ENCODE data around the gene ZBED4.

ZBED4 gene

GRCh38 chr22:49877642-49878041 lies 24.0 kb downstream of the ZBED4 start:
- Histone ChIP-seq H3K9me3 (ENCODE audit: control insufficient read depth, low read length) (no peaks in the 10 kb centered on the region), H3K4me1 (no peaks in the 10 kb centered on the region), H3K36me3 (ENCODE audit: control insufficient read depth, insufficient read depth, low read length) (no peaks in the 10 kb centered on the region), H3K4me3 (ENCODE audit: low read depth, low read length) (no peak overlapping the region), H3K9ac (no peak overlapping the region), H3K4me2 (ENCODE audit: low read length) (no peak overlapping the region), H3K27ac (no peak overlapping the region), H3K79me2 (no peaks in the 10 kb centered on the region), H3K27me3 (ENCODE audit: control insufficient read depth, insufficient read depth, low read length) (no peaks in the 10 kb centered on the region), H2AFZ (no peak overlapping the region)
- no peak for TF ChIP-seq CTCF (IDR thresholded peaks at IDR 0.05)

GRCh38 chr22:49878206-49878605 lies 24.6 kb downstream of the ZBED4 start:
- Histone ChIP-seq H3K4me2 (ENCODE audit: low read length) (no peak overlapping the region), H3K36me3 (ENCODE audit: control insufficient read depth, insufficient read depth, low read length) (no peaks in the 10 kb centered on the region), H3K9ac (no peak overlapping the region), H3K9me3 (ENCODE audit: control insufficient read depth, low read length) (no peaks in the 10 kb centered on the region), H2AFZ (no peak overlapping the region), H3K4me3 (ENCODE audit: low read depth, low read length) (no peak overlapping the region), H3K79me2 (no peaks in the 10 kb centered on the region), H3K27me3 (ENCODE audit: control insufficient read depth, insufficient read depth, low read length) (no peaks in the 10 kb centered on the region), H3K4me1 (no peaks in the 10 kb centered on the region), H3K27ac (no peak overlapping the region)
- TF ChIP-seq CTCF (IDR thresholded peaks at IDR 0.05): no peak

DNA sequence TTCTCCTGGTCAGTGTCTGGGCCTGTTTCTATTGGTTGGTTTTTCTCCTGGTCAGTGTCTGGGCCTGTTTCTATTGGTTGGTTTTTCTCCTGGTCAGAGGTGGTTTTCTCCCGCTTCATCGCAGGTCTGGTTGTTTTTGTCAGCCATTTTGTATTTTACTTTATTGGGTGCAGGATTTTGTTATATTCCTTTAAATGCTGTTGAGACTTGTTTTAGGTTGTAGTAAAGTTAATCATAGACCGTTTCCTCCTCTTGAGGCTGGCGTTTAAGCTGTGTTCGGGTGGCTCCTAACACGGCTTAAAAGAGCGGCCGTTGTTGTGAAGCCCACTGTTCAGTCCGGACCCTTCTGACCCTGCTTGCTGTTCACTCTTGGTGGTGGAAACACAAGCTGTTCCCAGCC lies 26.2 kb downstream of the ZBED4 start:
- H3K9ac ChIP-seq: no peak overlapping the region
- no peaks in the 10 kb centered on the region for H3K36me3 ChIP-seq (ENCODE audit: control insufficient read depth, insufficient read depth, low read length)
- H3K27ac ChIP-seq: no peak overlapping the region
- no peaks in the 10 kb centered on the region for H3K27me3 ChIP-seq (ENCODE audit: control insufficient read depth, insufficient read depth, low read length)
- H3K4me1 ChIP-seq: no peaks in the 10 kb centered on the region
- no peak overlapping the region for H3K4me3 ChIP-seq (ENCODE audit: low read depth, low read length)
- TF ChIP-seq CTCF (IDR thresholded peaks at IDR 0.05): no peak
- no peaks in the 10 kb centered on the region for H3K9me3 ChIP-seq (ENCODE audit: control insufficient read depth, low read length)
- peaks cover 3% of the 10 kb centered on the region for H3K79me2 ChIP-seq
- H3K4me2 ChIP-seq (ENCODE audit: low read length): no peak overlapping the region
- no peak overlapping the region for H2AFZ ChIP-seq

DNA sequence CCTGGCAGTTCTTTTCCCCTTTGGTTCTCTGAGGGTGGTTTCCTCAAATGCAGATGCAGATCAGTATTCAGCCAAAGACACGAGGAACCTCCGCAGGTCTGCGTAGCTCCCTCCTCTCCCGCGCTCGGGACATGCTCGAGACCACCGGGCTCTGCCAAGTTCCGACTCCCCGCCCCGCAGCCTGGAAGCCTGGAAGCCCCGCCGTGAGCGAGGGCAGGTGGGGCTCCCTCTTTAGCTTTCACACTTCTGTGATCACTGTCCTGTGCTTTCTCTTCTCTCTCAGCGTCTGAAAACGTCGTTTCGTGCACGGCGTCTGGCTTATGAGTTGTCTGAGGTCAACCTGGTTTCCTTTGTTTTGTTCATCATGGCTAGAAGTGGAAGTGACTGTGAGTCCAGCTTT lies 26.6 kb downstream of the ZBED4 start:
- Histone ChIP-seq H3K4me2 (ENCODE audit: low read length) (no peak overlapping the region), H3K4me3 (ENCODE audit: low read depth, low read length) (no peak overlapping the region), H3K9me3 (ENCODE audit: control insufficient read depth, low read length) (no peaks in the 10 kb centered on the region), H3K9ac (no peak overlapping the region), H2AFZ (no peak overlapping the region), H3K27ac (no peak overlapping the region), H3K4me1 (no peaks in the 10 kb centered on the region), H3K79me2 (peaks cover 4% of the 10 kb centered on the region), H3K36me3 (ENCODE audit: control insufficient read depth, insufficient read depth, low read length) (no peaks in the 10 kb centered on the region), H3K27me3 (ENCODE audit: control insufficient read depth, insufficient read depth, low read length) (no peaks in the 10 kb centered on the region)
- no peak for TF ChIP-seq CTCF (IDR thresholded peaks at IDR 0.05)

DNA sequence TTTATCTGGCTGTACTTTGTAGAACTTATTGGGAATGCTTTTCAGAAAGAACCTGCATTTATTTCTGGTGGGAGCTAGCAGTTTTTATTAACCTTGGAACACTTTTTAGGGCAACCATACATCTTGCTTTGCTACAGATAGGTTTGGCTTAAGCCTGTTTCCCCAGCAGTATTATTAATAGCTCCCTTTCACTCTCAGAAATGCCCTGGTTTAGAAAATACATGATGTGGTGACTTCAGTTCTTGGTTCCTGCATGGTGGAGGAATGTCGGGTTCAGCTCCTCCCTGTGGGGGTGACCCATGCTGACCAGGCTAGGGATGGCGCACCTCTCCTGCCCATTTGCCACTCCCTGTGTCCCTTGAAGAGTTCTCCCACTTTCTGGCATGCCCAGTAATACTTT lies 28.2 kb downstream of the ZBED4 start:
- no peak for TF ChIP-seq CTCF (IDR thresholded peaks at IDR 0.05)
- Histone ChIP-seq H3K36me3 (ENCODE audit: control insufficient read depth, insufficient read depth, low read length) (no peaks in the 10 kb centered on the region), H3K9me3 (ENCODE audit: control insufficient read depth, low read length) (no peaks in the 10 kb centered on the region), H3K79me2 (peaks cover 4% of the 10 kb centered on the region), H3K9ac (no peak overlapping the region), H3K4me1 (no peaks in the 10 kb centered on the region), H3K27ac (no peak overlapping the region), H3K27me3 (ENCODE audit: control insufficient read depth, insufficient read depth, low read length) (no peaks in the 10 kb centered on the region), H3K4me3 (ENCODE audit: low read depth, low read length) (no peak overlapping the region), H2AFZ (no peak overlapping the region), H3K4me2 (ENCODE audit: low read length) (no peak overlapping the region)
